Measurements from ENCODE around the gene CAPN1.
"Not testable (repeated sequence)": the region's sequence is repeated elsewhere in the genome, so short reads cannot be mapped to it uniquely, and the experiment has no call there.

Gene CAPN1

DNA sequence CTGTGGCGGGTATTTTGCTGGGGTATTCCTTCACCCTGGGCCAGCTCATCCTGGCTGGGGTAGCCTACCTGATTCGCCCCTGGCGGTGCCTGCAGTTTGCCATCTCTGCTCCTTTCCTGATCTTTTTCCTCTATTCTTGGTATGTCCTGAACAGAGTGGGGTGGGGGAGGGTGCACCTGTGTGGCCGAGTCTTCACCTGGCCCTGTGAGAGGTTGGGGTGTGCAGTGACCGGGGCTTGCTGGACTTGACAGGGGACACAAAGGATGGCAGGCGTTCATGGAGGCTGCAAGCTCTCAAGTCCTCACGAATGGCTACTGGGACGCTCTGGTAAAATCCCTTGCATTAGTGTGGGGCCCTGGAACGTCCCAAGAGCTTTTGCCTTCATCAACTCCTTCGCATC lies 39.3 kb downstream of the CAPN1 start:
- DNase-seq = no peak

GRCh38 chr11:65223011-65223410 lies 41.3 kb downstream of the CAPN1 start:
- DNase-seq = no peak

DNA sequence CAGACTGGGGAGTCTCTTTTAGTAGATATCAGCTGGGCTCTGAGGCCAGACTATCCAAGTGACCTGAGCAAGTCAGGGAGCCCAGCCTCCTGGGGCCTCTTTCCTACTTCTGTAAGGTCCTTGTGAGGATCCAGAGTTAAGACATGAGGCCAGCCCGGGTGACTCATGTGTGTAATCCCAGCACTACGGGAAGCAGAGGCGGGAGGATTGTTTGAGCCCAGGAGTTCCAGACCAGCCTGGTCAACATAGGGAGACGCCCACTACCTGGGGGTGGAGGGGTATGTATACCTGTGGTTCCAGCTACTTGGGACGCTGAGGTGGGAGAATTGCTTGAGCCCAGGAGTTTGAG lies 43.2 kb downstream of the CAPN1 start:
- no peak for DNase-seq

DNA sequence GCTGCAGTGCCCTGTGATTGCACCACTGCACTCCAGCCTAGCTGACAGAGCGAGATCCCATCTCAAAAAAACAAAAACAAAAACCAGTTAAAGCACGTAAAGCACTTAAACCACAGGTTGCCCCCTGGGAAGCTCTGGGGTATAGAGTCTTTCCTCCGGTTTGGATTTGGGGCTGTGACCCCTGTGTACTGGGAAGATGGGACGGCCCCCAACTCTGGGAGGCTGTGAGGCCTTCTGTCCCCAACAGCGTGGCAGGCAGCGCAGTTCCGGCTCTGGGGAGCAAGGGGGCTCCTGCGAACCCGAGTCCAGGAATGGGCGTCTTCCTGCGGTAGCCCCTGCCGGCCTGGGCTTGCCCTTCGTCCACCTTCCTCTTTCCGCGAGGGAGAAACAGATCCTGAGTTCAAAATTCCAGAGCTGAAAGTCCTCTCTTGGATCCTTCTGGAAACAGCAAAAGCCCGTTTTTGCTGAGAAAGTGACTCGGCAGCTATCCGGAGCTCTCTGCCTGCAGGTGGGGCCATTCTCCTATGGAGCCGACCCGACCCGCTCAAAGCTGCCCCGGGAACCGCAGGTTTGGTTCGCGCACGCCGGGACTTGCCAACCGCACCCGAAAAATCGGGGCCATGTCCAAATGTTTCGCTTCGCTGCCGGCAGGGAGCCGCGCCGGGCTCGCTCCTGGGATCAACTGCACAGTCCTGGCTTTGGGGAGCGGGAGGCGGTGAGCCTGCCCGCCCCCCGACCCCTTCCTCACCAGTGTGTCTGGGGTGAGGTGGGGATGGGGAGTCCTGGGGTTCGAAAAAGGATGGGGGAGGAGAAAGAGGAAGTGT lies 43.8 kb downstream of the CAPN1 start:
- no peak for DNase-seq

- DNase-seq = no peak
These were observed 44.3 kb downstream of the CAPN1 start for GRCh38 chr11:65226103-65226442.

DNA sequence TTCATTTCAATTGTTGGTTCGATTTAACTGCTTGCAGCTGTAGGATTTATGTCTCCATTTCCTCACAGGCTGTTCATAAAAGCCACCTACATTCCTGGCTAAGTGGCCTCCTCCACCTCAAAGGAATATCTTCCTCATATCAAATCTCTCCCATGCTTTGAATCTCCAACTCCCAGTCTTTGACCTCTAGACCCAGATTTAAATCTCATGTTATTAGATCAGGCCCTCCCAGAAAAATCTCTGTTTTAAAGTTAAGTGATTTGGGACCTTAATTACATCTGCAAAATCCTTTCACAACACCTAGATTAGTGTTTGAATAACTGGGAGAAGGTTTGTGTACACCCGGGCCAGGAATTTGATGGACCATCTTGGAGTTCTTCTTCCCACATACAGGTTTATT lies 46.2 kb downstream of the CAPN1 start:
- DNase-seq = no peak

DNA sequence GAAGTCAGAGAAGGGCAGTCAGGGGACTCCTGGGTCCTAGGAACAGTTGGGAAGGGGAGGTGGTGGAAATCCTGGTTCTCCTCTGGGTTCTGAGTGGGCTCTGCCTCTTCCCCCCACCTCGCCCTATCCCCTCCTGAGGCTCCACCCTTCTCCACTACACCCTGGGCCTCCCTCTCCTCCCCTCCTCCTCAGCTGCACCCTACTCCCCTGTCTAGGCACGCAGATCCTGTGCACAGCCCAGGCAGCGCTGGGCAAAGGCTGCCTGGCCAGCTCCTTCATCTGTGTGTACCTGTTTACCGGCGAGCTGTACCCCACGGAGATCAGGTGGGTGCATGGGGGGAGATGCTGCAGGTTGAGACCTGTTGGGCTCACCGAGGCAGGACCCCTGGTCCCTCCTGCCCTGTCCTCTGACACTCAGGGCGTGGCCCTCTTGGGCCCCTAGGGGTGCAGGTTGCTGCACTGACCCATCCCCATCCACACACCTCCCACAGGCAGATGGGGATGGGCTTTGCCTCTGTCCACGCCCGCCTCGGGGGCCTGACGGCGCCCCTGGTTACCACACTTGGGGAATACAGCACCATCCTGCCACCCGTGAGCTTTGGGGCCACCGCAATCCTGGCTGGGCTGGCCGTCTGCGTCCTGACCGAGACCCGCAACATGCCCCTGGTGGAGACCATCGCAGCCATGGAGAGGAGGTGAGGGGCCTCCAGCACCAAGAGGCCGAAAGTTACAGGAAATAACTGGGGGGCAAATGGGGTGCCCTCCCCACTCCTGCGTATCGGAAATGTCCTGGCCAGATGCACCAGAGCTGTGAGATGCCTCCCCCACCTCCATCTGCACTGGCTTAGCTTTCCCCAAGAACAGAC lies 54.7 kb downstream of the CAPN1 start:
- DNase-seq = no peak

- not testable (repeated sequence) for DNase-seq
These were observed 56.6 kb downstream of the CAPN1 start for GRCh38 chr11:65238302-65238701.

DNA sequence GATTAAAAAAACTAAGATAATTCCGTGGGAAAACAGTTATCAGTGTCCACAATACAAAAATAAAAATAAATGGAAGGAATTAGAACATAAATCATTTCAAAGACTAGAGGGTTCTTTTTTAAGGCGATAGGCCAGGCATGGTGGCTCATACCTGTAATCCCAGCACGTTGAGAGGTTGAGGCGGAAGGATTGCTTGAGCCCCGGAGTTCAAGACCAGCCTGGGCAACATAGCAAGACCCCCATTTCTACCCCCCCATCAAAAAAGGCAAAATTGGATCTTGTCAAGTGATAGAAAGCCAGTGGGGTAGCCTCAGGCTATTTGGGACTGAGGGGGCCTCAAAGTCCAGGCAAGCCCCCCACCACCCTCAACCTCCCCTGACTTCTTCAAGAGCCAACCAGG lies 59.4 kb downstream of the CAPN1 start:
- no peak for DNase-seq

GRCh38 chr11:65241692-65242091 lies 60.0 kb downstream of the CAPN1 start:
- DNase-seq = no peak

GRCh38 chr11:65242389-65242788 lies 60.7 kb downstream of the CAPN1 start:
- DNase-seq = no peak

DNA sequence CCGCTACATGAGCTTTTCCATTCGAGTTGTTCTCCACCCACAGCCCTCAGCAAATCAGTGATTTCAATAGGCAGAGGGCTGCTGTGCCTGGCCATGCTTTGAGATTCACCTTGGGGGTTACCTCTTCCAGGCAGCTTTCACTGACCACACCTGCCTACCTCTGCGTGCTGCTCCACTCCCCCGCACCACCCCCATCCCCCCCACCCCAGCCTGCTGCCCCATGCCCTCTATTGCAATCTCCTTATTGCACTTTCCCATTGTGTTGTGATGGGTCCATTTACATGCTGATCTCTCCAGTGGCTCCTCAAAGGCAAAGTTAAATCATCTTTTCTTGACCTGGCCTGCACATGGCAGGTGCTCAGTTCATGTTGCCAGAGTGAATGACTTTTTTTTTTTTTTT lies 62.1 kb downstream of the CAPN1 start:
- no peak for DNase-seq

DNA sequence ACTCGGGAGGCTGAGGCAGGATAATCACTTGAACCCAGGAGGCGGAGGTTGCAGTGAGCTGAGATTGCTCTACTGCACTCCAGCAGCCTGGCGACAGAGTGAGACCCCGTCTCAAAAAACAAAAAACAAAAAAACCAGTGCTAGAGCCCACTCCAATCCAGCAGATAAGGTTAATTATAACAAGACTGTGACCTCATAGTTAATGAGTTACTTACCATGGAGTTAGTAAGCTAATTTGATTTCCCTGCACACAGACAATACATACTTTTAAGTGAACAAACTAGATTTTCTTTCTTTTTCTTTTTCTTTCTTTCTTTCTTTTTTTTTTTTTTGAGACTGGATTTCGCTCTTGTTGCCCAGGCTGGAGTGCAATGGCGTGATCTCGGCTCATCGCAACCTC lies 63.3 kb downstream of the CAPN1 start:
- not testable (repeated sequence) for DNase-seq

DNA sequence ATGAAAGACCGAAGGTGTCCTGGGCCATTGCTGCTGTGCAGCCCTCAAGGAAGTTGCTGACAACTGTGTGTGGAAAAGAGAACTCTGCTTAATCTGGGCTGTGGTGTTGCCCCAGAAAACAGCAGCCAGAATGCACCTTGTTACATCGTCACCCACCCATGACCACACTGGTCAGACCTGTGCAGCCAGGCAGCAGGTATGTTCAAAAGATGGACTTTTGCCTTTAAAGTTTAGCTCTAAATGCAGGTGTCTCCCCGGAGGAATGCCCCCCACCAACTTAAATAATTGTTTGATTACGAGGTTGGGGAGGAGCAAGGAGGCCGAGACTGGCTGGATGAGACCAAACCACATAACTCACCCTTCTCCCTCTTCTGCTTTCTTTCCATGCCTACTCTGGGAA lies 64.8 kb downstream of the CAPN1 start:
- no peak for DNase-seq

- not testable (repeated sequence) for DNase-seq
These were observed 66.5 kb downstream of the CAPN1 start for GRCh38 chr11:65248184-65248710.

DNA sequence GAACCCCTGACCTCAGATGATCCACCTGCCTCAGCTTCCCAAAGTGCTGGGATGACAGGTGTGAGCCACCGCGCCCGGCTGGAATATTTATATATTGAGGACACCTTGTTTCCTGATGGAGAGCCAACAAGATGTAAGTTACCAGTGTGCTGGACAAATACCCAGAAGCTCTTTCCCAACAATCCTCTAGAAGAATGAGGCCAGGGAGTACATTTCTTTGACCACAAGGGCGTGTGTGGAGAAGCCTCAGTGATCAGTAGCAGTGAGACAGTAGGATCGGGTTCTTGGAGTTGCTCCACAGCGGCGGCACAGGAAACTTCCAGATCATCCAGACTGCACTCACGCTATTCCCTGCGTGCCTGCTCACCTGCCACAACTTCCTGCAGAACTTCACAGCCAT lies 69.7 kb downstream of the CAPN1 start:
- DNase-seq = no peak

GRCh38 chr11:65254724-65255123 lies 73.0 kb downstream of the CAPN1 start:
- no peak for DNase-seq

- no peak for DNase-seq
These were observed 77.3 kb downstream of the CAPN1 start for GRCh38 chr11:65258988-65259387.

- no peak for DNase-seq
These were observed 78.6 kb downstream of the CAPN1 start for GRCh38 chr11:65260302-65260701.

- DNase-seq = no peak
These were observed 79.2 kb downstream of the CAPN1 start for GRCh38 chr11:65260756-65261590.

All from NK-92 treated with Interleukin-12 subunit alpha and Interleukin-12 subunit beta, amount 100 ng/mL, for 24 hours (cell line).